DOHH2 (cell line): ENCODE measurements around the gene KLK3.

Experiments used
- H3F3A ChIP-seq: fragments of 200-600 bp; sonication (generic), shearing (Covaris generic); 2 replicates; pipeline ENCODE4 v1.6.0; 2016; ENCODE audit warnings: antibody characterized with exemption, mild to moderate bottlenecking; ENCODE audit not compliant: control insufficient read depth, insufficient read depth
- H3K27ac ChIP-seq: fragments of 200-600 bp; sonication (generic); 2 replicates; pipeline ENCODE4 v1.5.1; 2014; ENCODE audit warnings: low read depth, mild to moderate bottlenecking, low read length, moderate library complexity
- H3K27me3 ChIP-seq: fragments of 200-600 bp; sonication (generic); 2 replicates; pipeline ENCODE4 v1.6.1; 2014; ENCODE audit warnings: mild to moderate bottlenecking, low read length, mixed read lengths; ENCODE audit not compliant: control insufficient read depth
- H3K36me3 ChIP-seq: fragments of 200-600 bp; sonication (generic); 2 replicates; pipeline ENCODE4 v1.6.1; 2014; ENCODE audit warnings: mild to moderate bottlenecking, low read length, moderate library complexity, mixed read lengths; ENCODE audit not compliant: control insufficient read depth
- H3K4me1 ChIP-seq: fragments of 200-600 bp; sonication (generic); 2 replicates; pipeline ENCODE4 v1.6.1; 2014; ENCODE audit warnings: mild to moderate bottlenecking, low read length, mixed read lengths; ENCODE audit not compliant: control insufficient read depth
- H3K4me2 ChIP-seq: fragments of 200-600 bp; sonication (generic); 2 replicates; pipeline ENCODE4 v1.6.0; 2014; ENCODE audit warnings: mild to moderate bottlenecking, low read length, moderate library complexity
- H3K4me3 ChIP-seq: fragments of 200-600 bp; sonication (generic); 2 replicates; pipeline ENCODE4 v1.5.1; 2014; ENCODE audit warnings: mild to moderate bottlenecking, low read length, mixed read lengths
- H3K79me2 ChIP-seq: fragments of 200-600 bp; sonication (generic); 2 replicates; pipeline ENCODE4 v1.6.1; 2014; ENCODE audit warnings: mild to moderate bottlenecking, low read length, mixed read lengths; ENCODE audit not compliant: control insufficient read depth
- H3K9me2 ChIP-seq: fragments of 200-600 bp; sonication (generic); replicated peaks from 2 replicates; pipeline ENCODE4 v1.6.1; 2014; ENCODE audit warnings: mild to moderate bottlenecking, low read length, mixed read lengths; ENCODE audit not compliant: control insufficient read depth
- H3K9me3 ChIP-seq: fragments of 200-600 bp; sonication (generic); 2 replicates; pipeline ENCODE4 v1.6.1; 2014; ENCODE audit warnings: antibody characterized with exemption, low read length, mixed read lengths; ENCODE audit not compliant: control insufficient read depth, insufficient read depth
- H4K20me1 ChIP-seq: fragments of 200-600 bp; sonication (generic); 2 replicates; pipeline ENCODE4 v1.6.0; 2014; ENCODE audit warnings: low read depth, mild to moderate bottlenecking, antibody characterized with exemption, low read length, moderate library complexity; ENCODE audit not compliant: control insufficient read depth, insufficient read depth
- EZH2phosphoT487 ChIP-seq: fragments of 200-600 bp; sonication (generic); IDR thresholded peaks from 2 replicates; pipeline ENCODE4 v1.6.1; 2017; ENCODE audit warnings: borderline replicate concordance, mild to moderate bottlenecking, antibody characterized with exemption, low read length, moderate library complexity, mixed read lengths
- TF ChIP-seq, protein P1 (sequence below): fragments of 200-600 bp; sonication (generic); IDR thresholded peaks from one replicate; pipeline ENCODE4 v1.5.1; 2014; ENCODE audit warnings: antibody characterized with exemption, mild to moderate bottlenecking, low read depth, low read length; ENCODE audit not compliant: poor library complexity, severe bottlenecking

Gene KLK3

DNA sequence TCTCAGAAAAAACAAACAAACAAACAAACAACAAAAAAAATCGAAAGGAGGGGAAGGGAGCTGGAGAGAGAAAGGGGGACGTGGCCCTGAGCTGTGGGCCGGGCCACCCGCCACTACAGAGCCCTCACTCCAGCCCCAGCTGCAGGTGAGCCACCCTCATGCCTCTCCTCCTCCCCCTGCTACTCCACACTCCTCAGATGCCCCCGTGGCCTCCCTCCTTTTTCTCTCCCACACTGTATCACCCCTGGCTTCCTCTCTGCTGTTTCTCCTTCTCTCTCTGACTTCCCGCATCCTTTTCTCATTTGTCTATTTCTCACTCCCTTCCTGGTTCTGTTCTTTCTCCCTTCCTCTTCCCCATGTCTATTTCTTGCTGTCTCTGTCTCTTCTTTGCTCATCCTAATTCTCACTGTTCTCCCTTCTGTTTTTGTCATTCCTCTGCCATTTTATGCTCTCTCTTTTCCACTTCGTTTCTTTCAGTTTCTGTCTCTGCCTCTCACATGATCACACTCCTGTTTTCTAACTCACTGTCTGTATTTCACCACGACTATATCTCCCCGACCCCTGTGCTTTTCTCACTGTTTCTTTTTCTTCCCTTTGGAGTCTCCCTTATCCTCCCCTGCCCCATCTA is 21.2 kb downstream of the KLK3 start:
- no peaks in the 10 kb centered on the region for H4K20me1 ChIP-seq
- H3K27ac ChIP-seq, result no peak overlapping the region
- H3K4me3 ChIP-seq, result no peak overlapping the region
- H3K36me3 ChIP-seq, result no peaks in the 10 kb centered on the region
- peaks cover 53% of the 10 kb centered on the region for H3K27me3 ChIP-seq
- no peaks in the 10 kb centered on the region for H3K9me3 ChIP-seq
- no peaks in the 10 kb centered on the region for H3K9me2 ChIP-seq
- H3K4me2 ChIP-seq, result no peak overlapping the region
- H3K79me2 ChIP-seq, result no peaks in the 10 kb centered on the region
- TF ChIP-seq, protein P1, sequence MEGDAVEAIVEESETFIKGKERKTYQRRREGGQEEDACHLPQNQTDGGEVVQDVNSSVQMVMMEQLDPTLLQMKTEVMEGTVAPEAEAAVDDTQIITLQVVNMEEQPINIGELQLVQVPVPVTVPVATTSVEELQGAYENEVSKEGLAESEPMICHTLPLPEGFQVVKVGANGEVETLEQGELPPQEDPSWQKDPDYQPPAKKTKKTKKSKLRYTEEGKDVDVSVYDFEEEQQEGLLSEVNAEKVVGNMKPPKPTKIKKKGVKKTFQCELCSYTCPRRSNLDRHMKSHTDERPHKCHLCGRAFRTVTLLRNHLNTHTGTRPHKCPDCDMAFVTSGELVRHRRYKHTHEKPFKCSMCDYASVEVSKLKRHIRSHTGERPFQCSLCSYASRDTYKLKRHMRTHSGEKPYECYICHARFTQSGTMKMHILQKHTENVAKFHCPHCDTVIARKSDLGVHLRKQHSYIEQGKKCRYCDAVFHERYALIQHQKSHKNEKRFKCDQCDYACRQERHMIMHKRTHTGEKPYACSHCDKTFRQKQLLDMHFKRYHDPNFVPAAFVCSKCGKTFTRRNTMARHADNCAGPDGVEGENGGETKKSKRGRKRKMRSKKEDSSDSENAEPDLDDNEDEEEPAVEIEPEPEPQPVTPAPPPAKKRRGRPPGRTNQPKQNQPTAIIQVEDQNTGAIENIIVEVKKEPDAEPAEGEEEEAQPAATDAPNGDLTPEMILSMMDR, result no peak
- no peak for TF ChIP-seq EZH2phosphoT487
- H3K4me1 ChIP-seq, result no peaks in the 10 kb centered on the region
- H3F3A ChIP-seq, result no peaks in the 10 kb centered on the region

DNA sequence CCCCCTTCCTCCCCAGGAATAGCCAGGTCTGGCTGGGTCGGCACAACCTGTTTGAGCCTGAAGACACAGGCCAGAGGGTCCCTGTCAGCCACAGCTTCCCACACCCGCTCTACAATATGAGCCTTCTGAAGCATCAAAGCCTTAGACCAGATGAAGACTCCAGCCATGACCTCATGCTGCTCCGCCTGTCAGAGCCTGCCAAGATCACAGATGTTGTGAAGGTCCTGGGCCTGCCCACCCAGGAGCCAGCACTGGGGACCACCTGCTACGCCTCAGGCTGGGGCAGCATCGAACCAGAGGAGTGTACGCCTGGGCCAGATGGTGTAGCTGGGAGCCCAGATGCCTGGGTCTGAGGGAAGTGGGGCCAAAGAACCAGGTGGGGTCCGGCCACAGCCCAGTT is 21.7 kb downstream of the KLK3 start:
- Histone ChIP-seq H3F3A (no peaks in the 10 kb centered on the region), H3K27ac (no peak overlapping the region), H3K4me3 (no peak overlapping the region), H3K9me2 (no peaks in the 10 kb centered on the region), H3K9me3 (no peaks in the 10 kb centered on the region), H3K27me3 (peaks cover 47% of the 10 kb centered on the region), H4K20me1 (no peaks in the 10 kb centered on the region), H3K36me3 (no peaks in the 10 kb centered on the region), H3K79me2 (no peaks in the 10 kb centered on the region), H3K4me2 (no peak overlapping the region), H3K4me1 (no peaks in the 10 kb centered on the region)
- TF ChIP-seq EZH2phosphoT487, result no peak
- TF ChIP-seq, protein P1, result no peak

DNA sequence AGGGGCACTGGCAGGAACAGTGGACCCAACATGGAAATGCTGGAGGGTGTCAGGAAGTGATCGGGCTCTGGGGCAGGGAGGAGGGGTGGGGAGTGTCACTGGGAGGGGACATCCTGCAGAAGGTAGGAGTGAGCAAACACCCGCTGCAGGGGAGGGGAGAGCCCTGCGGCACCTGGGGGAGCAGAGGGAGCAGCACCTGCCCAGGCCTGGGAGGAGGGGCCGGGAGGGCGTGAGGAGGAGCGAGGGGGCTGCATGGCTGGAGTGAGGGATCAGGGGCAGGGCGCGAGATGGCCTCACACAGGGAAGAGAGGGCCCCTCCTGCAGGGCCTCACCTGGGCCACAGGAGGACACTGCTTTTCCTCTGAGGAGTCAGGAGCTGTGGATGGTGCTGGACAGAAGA is 22.6 kb downstream of the KLK3 start:
- Histone ChIP-seq H3K4me2 (no peak overlapping the region), H3K79me2 (no peaks in the 10 kb centered on the region), H3K27ac (no peak overlapping the region), H3K9me2 (no peaks in the 10 kb centered on the region), H3K36me3 (no peaks in the 10 kb centered on the region), H3K4me3 (no peak overlapping the region), H3K27me3 (peaks cover 43% of the 10 kb centered on the region), H3K4me1 (no peaks in the 10 kb centered on the region), H4K20me1 (no peaks in the 10 kb centered on the region), H3F3A (no peaks in the 10 kb centered on the region), H3K9me3 (no peaks in the 10 kb centered on the region)
- TF ChIP-seq, protein P1, result no peak
- TF ChIP-seq EZH2phosphoT487, result no peak
